HG02623 (cell line): Measurements from ENCODE around the gene MCOLN1.

Experiments
- ATAC-seq: cut with Tn5 transposase; IDR thresholded peaks from one replicate; pipeline ENCODE4 v1.9.1; 2021; ENCODE audit warnings: moderate library complexity; ENCODE audit not compliant: unreplicated experiment

MCOLN1 gene

DNA sequence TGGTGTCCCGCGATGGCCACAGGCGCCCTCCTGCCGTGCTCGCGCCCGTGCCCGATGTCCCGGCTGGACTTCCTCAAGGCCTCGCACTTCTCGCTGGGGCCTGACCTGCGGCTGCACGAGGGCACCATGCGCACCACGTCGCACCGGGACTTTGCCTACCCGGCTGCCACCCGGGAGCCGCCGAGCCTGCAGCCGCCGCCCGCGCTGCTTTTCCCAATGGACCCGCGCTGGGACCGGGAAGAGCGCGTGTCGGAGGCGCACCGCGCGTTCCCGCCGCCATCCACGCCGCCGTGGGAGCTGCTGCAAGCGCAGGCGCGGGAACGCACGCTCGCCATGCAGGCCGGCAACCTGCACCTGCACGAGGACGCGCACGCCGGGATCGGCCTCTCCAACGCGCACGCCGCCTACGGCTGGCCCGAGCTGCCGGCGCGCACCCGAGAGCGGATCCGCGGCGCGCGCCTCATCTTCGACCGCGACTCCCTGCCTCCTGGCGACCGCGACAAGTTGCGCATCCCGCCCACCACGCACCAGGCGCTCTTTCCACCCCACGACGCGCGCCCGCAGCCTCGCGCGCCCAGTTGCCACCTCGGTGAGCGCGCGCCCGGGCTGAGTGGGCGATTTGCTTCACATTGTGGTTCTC is 21.5 kb upstream of the MCOLN1 start:
- ATAC-seq, result no peak

- no peak for ATAC-seq
Observed at GRCh38 chr19:7502552-7502951, 19.9 kb upstream of the MCOLN1 start.

DNA sequence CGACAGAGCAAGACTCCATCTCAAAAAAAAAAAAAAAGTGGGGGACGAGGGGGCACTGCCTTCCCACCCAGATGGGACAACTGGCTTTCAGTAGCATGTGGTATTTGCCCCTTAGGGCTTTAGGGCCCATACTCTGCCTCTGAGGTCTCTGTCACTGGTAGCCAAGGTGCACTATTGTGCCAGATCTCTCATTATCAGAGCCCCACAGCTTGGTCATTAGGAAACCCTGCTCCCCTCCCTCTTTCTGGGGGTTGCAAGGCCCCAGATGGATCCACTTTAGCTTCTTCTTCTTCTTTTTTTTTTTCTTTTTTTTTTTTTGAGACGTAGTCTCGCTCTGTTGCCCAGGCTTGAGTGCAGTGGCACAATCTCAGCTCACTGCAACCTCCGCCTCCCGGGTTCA is 17.7 kb upstream of the MCOLN1 start:
- ATAC-seq, result no peak

- no peak for ATAC-seq
Observed at GRCh38 chr19:7505288-7505681, 17.1 kb upstream of the MCOLN1 start.

DNA sequence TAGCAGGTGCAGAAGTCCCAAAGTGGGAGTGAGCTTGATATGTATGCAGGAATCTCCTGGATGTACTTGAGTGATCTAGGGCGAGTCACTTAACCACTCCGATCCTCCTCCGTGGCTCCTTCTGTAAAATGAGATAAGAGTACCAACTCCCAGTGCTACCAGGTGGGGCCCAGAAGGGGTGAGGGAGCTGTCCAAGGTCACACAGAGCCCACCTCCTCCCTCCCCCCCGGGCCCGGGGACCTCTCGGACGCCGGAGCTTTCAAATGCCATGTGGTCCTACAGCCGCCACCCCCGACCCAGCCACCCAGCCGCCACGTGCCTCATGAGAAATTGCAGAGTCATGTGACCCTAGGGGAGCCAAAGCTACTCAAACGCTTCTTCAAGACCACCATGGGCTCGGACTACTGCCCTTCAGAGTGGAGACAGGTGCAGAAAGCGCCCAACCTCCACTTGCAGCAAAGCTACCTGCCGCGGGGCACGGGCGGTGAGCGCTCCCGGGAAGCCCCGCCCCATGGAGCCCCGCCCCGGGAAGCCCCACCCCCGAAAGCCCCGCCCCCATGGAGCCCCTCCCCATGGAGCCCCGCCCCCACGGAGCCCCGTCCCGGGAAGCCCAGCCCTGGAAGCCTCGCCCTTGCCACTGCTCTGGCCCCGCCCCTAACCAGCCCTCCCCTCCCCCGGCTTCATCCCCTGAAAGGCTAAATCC is 16.6 kb upstream of the MCOLN1 start:
- no peak for ATAC-seq

- ATAC-seq, result no peak
Observed at GRCh38 chr19:7506385-7507328, 15.8 kb upstream of the MCOLN1 start.

- ATAC-seq, result no peak
Observed at GRCh38 chr19:7507884-7508283, 14.5 kb upstream of the MCOLN1 start.

GRCh38 chr19:7509625-7510024 is 12.8 kb upstream of the MCOLN1 start:
- ATAC-seq, result no peak

GRCh38 chr19:7512400-7512851 is 10.0 kb upstream of the MCOLN1 start:
- ATAC-seq, result no peak

GRCh38 chr19:7513809-7514642 is 8.4 kb upstream of the MCOLN1 start:
- ATAC-seq, result no peak

DNA sequence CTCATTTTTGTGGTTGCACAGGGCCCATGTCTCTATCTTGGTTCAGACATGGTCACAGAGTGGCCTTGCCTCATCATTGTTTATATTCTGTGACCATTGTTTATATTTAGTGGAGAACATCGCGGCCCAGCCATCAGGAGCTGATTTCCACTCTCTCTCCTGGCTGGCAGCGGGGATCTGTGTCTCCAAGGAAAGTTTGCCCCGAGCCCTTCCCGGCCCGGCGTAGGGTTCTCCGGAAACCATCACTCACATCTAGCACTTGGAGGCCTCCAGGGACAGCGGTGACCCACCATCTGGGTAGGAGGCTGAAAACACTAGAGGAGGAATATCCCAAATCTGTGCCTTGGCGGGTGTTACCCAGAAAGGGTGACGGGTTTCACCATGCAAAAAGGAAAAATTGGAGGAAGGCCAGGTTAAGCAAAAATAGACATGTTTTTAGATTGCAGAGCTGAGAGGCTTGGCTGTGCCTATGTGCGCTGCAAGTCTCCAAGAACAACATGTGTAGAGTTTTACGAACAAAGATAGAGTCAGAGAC is 7.2 kb upstream of the MCOLN1 start:
- ATAC-seq, result no peak

GRCh38 chr19:7515645-7516151 is 6.7 kb upstream of the MCOLN1 start, which contains the start of gene ZNF358:
Gene ZNF358 (plus strand): TSS chr19:7516103. CDS start chr19:7519243, 3,140 bp downstream.
- no peak for ATAC-seq

- ATAC-seq, result no peak
Observed at GRCh38 chr19:7516333-7516732, 6.1 kb upstream of the MCOLN1 start.

GRCh38 chr19:7516878-7517277 is 5.5 kb upstream of the MCOLN1 start:
- no peak for ATAC-seq

- ATAC-seq, result no peak
Observed at GRCh38 chr19:7519361-7520130, 2.9 kb upstream of the MCOLN1 start.

DNA sequence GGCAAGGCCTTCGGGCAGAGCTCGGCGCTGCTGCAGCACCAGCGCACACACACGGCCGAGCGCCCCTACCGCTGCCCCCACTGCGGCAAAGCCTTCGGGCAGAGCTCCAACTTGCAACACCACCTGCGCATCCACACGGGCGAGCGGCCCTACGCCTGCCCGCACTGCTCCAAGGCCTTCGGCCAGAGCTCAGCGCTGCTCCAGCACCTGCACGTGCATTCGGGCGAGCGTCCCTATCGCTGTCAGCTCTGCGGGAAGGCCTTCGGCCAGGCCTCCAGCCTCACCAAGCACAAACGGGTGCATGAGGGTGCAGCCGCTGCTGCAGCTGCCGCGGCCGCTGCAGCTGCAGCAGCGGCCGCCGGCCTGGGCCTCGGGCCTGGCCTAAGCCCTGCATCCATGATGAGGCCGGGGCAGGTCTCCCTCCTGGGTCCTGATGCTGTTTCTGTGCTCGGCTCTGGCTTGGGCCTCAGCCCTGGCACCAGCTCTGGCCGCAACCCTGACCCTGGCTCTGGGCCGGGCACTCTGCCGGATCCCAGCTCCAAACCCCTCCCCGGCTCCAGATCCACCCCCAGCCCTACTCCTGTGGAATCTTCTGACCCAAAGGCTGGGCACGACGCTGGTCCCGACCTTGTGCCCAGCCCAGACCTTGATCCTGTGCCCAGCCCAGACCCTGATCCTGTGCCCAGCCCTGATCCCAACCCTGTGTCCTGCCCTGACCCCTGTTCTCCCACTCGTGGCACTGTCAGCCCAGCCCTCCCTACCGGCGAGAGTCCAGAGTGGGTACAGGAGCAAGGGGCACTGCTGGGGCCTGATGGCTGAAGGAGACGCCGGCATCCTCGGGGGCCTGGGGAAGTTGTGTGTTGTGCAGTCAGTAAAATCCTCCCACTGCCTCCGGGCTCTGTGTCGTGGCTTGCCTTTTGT is 2.0 kb upstream of the MCOLN1 start:
- no peak for ATAC-seq

DNA sequence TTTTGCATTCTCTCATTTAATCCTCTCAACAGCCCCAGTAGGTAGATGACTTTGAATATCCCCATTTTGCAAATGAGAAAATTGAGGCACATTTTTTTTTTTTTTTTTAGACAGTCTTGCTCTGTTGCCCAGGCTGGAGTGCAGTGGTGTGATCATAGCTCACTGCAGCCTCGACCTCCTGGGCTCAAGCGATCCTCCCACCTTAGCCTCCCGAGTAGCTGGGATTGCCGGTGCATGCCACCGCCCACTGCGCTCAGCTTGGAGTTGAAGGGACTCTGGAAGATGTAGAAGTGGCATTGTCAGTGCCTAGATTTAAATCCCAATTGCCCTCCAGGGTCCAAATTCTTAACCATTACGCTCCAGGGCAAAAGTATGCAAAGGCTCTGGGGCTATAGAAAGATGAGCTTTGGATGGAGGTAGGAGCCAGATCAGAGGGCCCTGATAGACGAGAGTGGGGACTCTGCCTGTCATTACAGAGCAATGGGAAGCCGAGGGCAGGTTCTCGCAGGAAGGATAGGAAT is 813 bp upstream of the MCOLN1 start:
- no peak for ATAC-seq
